HG03066 (cell line): ENCODE data around the gene SLC9C1.

Source experiments
- ATAC-seq: cut with Tn5 transposase; IDR thresholded peaks from one replicate; pipeline ENCODE4 v1.9.1; 2021; ENCODE audit warnings: low read depth; ENCODE audit not compliant: unreplicated experiment

The SLC9C1 gene

DNA sequence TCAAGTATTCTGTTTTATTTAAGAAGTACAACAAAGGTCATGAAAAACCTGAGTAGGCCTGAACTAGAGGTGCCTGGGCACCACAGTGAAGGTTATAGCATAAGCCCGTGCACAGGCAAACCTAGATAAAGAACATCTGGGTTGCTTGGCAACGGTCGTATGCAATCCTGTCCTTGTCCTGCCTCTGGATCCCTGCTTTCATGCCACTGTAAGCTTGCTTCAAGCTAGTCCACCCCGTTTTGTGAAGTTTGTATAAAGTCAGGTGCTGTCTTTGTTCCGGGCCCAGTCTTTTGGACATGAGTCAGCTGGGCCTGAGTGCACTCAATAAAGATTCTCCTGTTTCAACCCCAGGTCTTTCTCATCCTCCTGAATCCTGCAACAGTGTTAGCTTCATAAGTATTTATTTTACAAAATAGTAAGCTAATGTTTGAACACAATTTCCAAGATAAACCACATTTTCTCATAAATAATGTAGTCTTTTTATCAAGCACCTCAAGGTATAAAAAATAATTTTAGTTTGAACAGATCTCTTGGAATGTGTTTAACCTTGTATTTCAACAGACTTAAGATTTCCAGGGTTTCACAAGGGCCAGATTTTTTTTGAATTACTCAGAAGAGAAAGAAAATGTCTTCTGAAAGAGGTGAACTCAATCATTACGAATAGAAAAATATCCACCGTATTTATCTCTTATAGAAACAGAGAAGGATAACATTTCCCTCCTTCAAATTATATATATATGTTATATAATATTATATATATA, 14.3 kb upstream of the SLC9C1 start:
- ATAC-seq: no peak

DNA sequence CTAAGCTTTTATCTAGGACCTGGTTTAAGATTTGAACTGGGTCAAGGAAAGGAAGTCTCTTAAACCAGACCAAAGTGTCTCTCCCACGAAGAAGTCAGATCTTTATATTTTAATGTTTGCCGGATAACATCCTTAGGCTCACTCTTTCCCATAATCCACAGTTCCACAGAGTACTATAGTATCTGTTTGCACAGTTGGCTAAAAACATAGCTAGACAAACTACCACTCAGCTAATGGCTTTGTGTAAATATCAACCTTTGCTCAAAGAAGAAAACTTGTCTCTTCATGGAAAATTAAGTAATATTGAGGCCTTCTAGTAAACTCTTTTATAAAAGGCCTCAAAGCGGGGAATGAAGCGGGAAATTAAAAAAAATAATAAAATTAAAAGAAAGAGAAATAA, 13.5 kb upstream of the SLC9C1 start:
- no peak for ATAC-seq

- no peak for ATAC-seq
Measured at GRCh38 chr3:112306825-112307224, 12.8 kb upstream of the SLC9C1 start.

DNA sequence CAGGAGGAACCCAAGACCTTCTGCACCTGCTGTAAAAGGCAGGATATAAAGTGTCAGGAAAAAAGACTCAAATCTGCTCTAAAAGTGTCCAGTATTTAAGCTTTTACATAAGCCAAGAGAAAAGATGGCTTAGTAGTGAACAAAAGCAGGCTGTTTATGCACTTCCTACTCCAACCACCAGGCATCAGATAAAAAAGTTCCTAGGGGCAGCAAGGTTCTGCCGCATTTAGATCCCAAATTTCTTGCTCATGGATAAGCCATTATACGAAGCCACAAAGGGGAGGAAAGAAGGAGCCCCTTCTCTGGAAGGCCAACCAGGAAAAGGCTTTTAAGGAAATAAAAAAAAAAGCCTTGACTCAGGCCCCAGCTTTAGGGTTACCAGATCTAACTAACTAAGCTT, 10.6 kb upstream of the SLC9C1 start:
- no peak for ATAC-seq

DNA sequence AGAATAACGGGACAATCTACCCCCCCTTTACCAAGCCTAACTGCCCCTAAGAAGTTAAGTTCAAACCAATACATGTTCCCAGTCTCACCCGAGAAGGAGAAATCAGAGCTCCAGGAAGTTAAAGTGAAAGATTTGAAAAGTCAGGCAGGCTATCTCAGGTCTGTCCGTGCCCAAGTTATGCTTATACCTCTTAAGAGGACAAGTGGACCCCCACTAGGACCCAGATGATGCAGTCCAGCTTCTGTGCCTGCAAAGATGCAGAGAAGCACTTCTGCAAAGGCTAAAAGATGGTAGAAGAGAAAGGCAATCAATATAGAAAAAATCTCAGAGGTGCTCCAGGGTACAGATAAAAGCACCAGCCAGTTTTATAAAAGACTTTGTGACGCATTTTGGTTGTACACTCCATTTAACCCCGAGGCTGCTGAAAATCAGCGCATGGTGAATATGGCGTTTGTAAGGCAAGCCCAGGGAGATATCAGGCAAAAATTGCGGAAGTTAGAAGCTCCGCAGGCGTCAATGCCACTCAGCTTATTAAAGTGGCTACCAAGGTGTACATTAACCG, 9.8 kb upstream of the SLC9C1 start:
- peak; percentile 49 for ATAC-seq

DNA sequence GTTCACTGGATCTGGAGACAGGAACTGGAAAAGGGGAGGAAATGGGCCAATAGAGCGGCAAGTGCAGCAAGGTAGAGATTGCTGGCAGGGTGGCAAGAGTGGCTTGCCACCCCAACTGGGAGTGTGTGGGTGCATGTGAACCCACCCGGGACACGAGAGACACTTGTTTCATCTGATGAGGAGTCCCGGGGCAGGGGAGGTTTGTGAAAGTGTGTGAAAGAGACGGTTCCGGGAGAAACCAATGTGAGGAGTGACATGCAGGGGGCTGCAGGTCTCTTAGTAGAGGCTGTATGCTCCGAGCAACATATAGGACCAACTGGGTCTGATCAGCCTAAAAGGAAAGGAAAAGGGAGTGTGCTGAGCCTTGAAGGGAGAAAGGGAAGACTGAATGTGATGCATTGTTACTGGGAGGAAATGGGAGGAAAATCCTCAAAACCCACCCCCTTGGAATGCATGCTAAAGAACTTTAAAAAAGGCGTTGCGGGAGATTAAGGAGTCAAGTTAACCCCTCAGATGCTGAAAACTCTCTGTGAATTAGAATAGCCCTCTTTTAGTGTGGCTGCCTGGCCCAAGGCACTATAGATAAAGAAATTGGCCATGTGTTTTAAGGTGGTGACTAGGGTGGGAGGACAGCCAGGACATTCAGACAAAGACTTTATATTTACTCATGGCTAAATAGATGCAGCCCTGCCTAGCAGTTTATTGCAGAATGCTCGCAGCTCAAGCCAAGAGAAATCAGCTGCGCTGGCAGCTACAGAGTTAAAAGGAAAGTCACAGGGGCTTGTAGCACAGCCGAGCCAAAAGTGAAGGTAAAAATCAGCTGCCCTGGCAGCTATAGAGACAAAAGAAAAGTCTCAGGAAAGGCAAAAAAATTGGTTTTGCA, 9.1 kb upstream of the SLC9C1 start:
- ATAC-seq: peak; percentile 39

- ATAC-seq: no peak
Measured at GRCh38 chr3:112302150-112302830, 8.3 kb upstream of the SLC9C1 start.

- ATAC-seq: no peak
Measured at GRCh38 chr3:112298781-112299180, 4.8 kb upstream of the SLC9C1 start.

DNA sequence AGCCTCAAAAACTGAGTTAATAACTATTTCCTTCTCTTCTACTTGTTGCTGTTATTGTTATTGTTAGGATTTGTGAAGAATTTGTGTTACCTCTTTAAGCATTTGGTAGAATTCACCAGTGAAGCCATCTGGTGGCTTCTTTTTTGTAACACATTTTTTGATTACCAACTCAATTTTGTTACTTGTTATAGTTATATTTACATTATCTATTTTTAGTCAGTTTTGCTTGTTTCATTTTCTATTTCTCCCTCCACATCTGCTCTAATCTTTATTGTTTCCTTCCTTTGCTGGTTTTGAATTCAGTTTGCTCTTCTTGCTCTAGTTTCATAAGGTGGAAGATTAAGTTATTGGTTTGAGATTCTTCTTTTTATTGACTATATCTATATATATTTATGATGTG, 3.7 kb upstream of the SLC9C1 start:
- no peak for ATAC-seq

DNA sequence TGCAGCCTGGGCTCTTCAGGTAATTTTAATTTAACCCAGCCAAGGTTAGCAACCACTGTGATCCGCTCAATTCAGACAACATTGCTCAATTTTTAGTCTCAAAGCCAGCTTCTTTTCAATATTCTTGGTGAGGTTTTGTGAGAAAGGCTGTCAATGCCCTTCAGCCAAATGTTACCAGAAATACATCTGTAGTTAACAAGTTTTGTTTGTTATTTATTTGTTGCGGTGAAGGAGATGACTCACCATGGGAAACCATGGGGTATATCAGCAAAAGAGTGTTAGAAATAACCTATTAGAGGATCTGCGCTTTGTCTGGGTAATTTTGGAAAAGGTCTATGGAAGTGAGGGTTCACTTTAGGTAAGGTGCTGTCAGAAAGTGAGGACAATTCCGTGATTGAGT, 5.0 kb downstream of the SLC9C1 start:
- no peak for ATAC-seq

GRCh38 chr3:112280266-112280665, 13.8 kb downstream of the SLC9C1 start:
- ATAC-seq: no peak

DNA sequence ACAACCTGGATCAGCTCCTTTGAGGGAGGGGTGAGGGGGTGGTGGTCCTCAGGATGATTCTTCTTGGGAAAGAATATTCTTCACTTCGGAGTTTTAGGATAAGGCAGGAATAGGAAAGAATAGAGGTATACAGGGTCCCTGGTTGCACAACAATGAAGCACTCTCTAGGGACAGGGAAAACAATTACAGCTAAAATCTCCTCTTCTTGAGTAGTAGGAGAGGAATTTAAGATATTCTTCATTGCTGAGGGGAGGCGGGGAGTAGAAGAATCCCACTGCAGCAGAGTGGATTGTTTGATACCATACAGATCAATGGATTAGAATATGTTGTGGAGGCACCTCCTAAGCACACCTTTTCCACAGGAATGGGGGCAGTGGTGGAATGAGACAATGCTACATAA, 20.5 kb downstream of the SLC9C1 start:
- ATAC-seq: no peak

DNA sequence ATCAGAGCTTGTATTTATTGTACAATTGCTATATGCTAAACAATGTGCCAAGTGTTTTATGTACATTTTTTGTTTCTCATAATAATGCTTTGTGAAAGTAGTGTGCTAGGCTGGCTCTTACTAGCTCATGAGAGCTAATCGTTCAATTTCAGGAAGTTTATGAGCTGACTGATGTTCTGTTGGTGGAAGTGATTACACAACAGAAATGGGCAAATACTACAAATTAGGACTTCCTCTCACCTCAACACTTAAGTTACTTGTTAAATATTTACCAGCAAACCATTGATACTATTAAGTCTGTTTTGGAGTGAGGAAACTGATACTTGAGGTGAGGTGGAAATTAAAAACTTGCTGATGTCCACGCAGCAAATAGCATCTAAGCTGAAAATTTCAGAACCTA, 32.3 kb downstream of the SLC9C1 start:
- no peak for ATAC-seq

- no peak for ATAC-seq
Measured at GRCh38 chr3:112260563-112260962, 33.5 kb downstream of the SLC9C1 start.

DNA sequence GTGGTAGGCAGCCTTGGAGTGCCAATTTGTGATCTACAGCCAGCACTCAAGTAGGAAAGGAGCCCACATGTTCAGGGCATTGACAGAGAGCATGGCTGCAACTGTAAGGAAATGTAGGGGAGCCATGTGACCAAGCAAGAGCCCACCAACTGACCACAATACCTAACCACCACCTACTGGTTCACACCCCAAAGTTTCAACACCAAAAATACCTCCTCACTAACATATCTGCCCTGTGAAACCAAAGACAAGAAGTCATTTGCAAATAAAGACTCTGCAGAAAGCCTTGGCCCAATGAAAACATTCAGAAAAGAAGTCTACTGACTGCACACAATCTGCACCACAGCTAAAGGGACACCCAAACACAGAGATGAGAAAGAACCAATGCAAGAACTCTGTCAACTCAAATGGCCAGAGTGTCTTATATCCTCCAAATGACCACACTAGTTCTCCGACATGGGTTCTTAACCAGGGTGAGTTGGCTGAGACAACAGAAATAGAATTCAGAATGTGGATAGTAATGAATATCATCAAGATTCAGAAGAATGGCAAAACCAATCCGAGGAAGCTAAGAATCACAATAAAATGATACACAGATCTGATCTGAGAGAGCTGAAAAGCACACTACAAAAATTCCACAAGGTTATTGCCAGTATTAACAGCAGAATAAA, 40.6 kb downstream of the SLC9C1 start:
- peak; percentile 72 for ATAC-seq

- ATAC-seq: peak; percentile 48
Measured at GRCh38 chr3:112247900-112248299, 46.1 kb downstream of the SLC9C1 start.

GRCh38 chr3:112247350-112247749, 46.7 kb downstream of the SLC9C1 start:
- ATAC-seq: no peak

GRCh38 chr3:112233083-112233482, 60.9 kb downstream of the SLC9C1 start:
- no peak for ATAC-seq

DNA sequence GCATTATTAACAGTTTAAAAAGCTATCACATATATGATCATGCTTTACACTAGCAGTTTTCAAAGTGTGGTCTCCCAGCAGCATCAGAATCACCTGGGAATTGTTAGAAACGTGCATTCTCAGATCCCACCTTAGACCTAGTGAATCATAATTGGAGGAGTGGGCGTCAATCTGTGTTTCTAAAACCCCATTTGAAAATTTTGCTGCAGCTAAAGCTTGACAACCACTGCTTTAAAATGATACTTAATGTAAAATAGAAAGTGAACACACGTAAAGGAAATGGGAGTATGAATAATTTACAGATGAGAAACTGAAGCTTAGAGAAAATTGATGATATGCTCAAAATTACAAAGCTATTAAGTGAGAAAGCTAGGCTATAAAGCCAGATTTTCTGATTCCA, 62.3 kb downstream of the SLC9C1 start:
- ATAC-seq: no peak

DNA sequence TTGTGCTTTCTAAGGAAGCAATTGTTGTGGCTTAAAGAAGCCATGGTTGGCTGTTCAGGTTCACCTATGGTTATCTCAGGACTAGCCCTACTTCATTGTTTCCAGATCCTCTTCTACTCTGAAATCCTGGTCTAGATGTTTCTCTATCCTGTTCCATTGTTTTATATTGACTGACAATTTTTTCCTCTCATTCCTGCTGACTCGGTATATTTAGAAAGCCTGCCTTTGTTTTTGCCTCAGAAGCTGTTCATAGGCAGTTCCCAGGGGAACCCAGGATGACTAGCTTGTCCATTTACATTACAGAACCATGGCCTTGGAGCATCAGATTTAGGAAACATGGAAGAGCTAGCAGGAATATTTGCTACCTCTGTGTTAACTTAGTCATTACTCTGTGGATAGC, 64.0 kb downstream of the SLC9C1 start:
- no peak for ATAC-seq
